B cell (primary cell): ENCODE measurements around the gene STXBP5L. TPM values are rescaled to one million over a fixed set of nuclear protein-coding genes. Genes with fewer than 3 reads are reported as not detected.
"Not testable (repeated sequence)": the region's sequence is repeated elsewhere in the genome, so short reads cannot be mapped to it uniquely, and the experiment has no call there.

Experiments used
- ATAC-seq: fragments of 200-7000 bp; cut with Tn5 transposase; one replicate; pipeline ENCODE4 v1.10.0; 2021; ENCODE audit warnings: low read depth, mild to moderate bottlenecking, moderate number of reproducible peaks, moderate library complexity
- CTCF ChIA-PET: fragments of 350-600 bp; sonication (Branson Sonifier 250); formaldehyde crosslinking; loops from one replicate; lab custom pipeline; 2021; ENCODE audit warnings: antibody characterized with exemption, inconsistent platforms; lab: Charles Lee
- POLR2A ChIA-PET: fragments of 350-600 bp; sonication (Branson Sonifier 250); formaldehyde crosslinking; loops from one replicate; lab custom pipeline; 2021; ENCODE audit warnings: antibody characterized with exemption; lab: Charles Lee
- DNase-seq: peaks from one replicate; pipeline ENCODE4 v3.0.0; 2013
- H2AFZ ChIP-seq: 2 replicates; pipeline ENCODE4 v1.6.1; 2012; ENCODE audit warnings: mild to moderate bottlenecking, low read depth, low read length; ENCODE audit not compliant: insufficient read depth, poor library complexity, severe bottlenecking
- H3K27ac ChIP-seq, 2 donors: 1 replicate in 1 of 2; 2 replicates in 1 of 2; pipeline ENCODE4 v1.5.1; 2012 to 2013; ENCODE audit warnings: low read length in 2 of 2, mild to moderate bottlenecking in 2 of 2, moderate library complexity in 1 of 2
- H3K27me3 ChIP-seq, 4 experiments: fragments of 200-600 bp in 1 of 4; sonication (generic) in 1 of 4; replicated peaks in 1 of 4; 1 replicate in 2 of 4; 2 replicates in 2 of 4; pipeline versions ENCODE4 v1.6.1 to v1.7.0; 2013 to 2016; ENCODE audit warnings: low read length in 3 of 4, mild to moderate bottlenecking in 2 of 4, mixed read lengths in 1 of 4, moderate library complexity in 1 of 4; ENCODE audit not compliant: insufficient read depth in 4 of 4, control insufficient read depth in 3 of 4; ENCODE audit errors: control extremely low read depth in 1 of 4
- H3K36me3 ChIP-seq, 2 experiments: replicated peaks in 1 of 2; 1 replicate in 1 of 2; 2 replicates in 1 of 2; pipeline versions ENCODE4 v1.6.1 to v1.7.1; 2013; ENCODE audit warnings: low read length in 1 of 2; ENCODE audit not compliant: insufficient read depth in 2 of 2, control insufficient read depth in 1 of 2; ENCODE audit errors: control extremely low read depth in 1 of 2, extremely low read depth in 1 of 2
- H3K4me1 ChIP-seq, 2 donors: fragments of 200-600 bp in 1 of 2; sonication (generic) in 1 of 2; 1 replicate in 1 of 2; 2 replicates in 1 of 2; pipeline versions ENCODE4 v1.5.1 to v1.6.1; 2013 to 2017; ENCODE audit warnings: low read length in 2 of 2; ENCODE audit not compliant: control insufficient read depth in 2 of 2, insufficient read depth in 2 of 2
- H3K4me2 ChIP-seq: replicated peaks from 2 replicates; pipeline ENCODE3; 2012; ENCODE audit warnings: mild to moderate bottlenecking, low read depth, low read length; ENCODE audit not compliant: poor library complexity, severe bottlenecking
- H3K4me3 ChIP-seq, 5 experiments: fragments of 200-600 bp in 1 of 5; sonication (generic) in 1 of 5; 1 replicate in 3 of 5; 2 replicates in 2 of 5; pipeline versions ENCODE4 v1.5.1 to v1.7.0; 2011 to 2016; ENCODE audit warnings: low read length in 4 of 5, mild to moderate bottlenecking in 4 of 5, low read depth in 2 of 5, control low read depth in 1 of 5, moderate library complexity in 1 of 5; ENCODE audit not compliant: insufficient read depth in 1 of 5; ENCODE audit errors: control extremely low read depth in 1 of 5, extremely low read depth in 1 of 5
- H3K79me2 ChIP-seq: fragments of 200-600 bp; sonication (generic); one replicate; pipeline ENCODE4 v1.6.0; 2016; ENCODE audit warnings: low read length; ENCODE audit not compliant: control insufficient read depth, insufficient read depth
- H3K9ac ChIP-seq: fragments of 200-600 bp; sonication (generic); 2 replicates; pipeline ENCODE4 v1.6.1; 2017; ENCODE audit warnings: mild to moderate bottlenecking, low read length, moderate library complexity
- H3K9me3 ChIP-seq, 3 donors: one replicate each; pipeline versions ENCODE4 v1.6.1 to v1.7.1; 2013; ENCODE audit warnings: low read length in 2 of 3; ENCODE audit not compliant: control insufficient read depth in 2 of 3, insufficient read depth in 1 of 3; ENCODE audit errors: control extremely low read depth in 1 of 3
- H4K20me1 ChIP-seq: 2 replicates; pipeline ENCODE4 v1.6.0; 2012; ENCODE audit warnings: mild to moderate bottlenecking, low read length; ENCODE audit not compliant: insufficient read depth, control insufficient read depth, poor library complexity, severe bottlenecking
- H3K27ac Mint-ChIP-seq: one replicate; pipeline ENCODE4 v1.8.0; 2021; ENCODE audit warnings: mixed read lengths
- H3K27me3 Mint-ChIP-seq: one replicate; pipeline ENCODE4 v1.8.0; 2021; ENCODE audit warnings: mixed read lengths
- H3K4me1 Mint-ChIP-seq: one replicate; pipeline ENCODE4 v1.8.0; 2021; ENCODE audit warnings: mixed read lengths
- H3K4me3 Mint-ChIP-seq: one replicate; pipeline ENCODE4 v1.8.0; 2021; ENCODE audit warnings: mixed read lengths
- H3K9me3 Mint-ChIP-seq: one replicate; pipeline ENCODE4 v1.8.0; 2022; ENCODE audit warnings: mixed read lengths; ENCODE audit not compliant: insufficient read depth
- CTCF ChIP-seq: fragments of 200-600 bp; IDR thresholded peaks from one replicate; pipeline ENCODE4 v1.8.0; 2022; ENCODE audit warnings: antibody characterized with exemption, mild to moderate bottlenecking
- EZH2 ChIP-seq: IDR thresholded peaks from 2 replicates; pipeline ENCODE4 v1.6.1; 2012; ENCODE audit warnings: borderline replicate concordance, low read depth, mild to moderate bottlenecking, moderate library complexity, low read length; ENCODE audit not compliant: insufficient read depth, poor library complexity, severe bottlenecking
- WGBS: methylation state at CpG from one replicate; pipeline ENCODE4 v1.1.5; 2013; ENCODE audit warnings: missing lambda C conversion rate; ENCODE audit not compliant: insufficient coverage; 5-methylcytosine and 5-hydroxymethylcytosine counted together
- intact Hi-C: fragments of 100-400 bp; cut with micrococcal nuclease; formaldehyde crosslinking; loops from one replicate; pipeline ENCODE4 v1.10.0; 2022
- polyA plus RNA-seq: library from polyadenylated mRNA; depleted of rRNA; stranded (reverse); fragments of >200 nt; gene quantifications from 2 replicates; pipeline ENCODE4 v1.2.3, GENCODE V29; 2012
- total RNA-seq, 2 donors: library from RNA; stranded (reverse); fragments of 120-200 nt in 1 of 2; gene quantifications; 1 replicate in 1 of 2; 2 replicates in 1 of 2; pipeline versions ENCODE4 v1.2.3 to v1.2.4, GENCODE V29; 2013 to 2022

STXBP5L gene
- total and polyA plus RNA-seq, 2 donors (not counting 1 experiment from before 2014, with no cell fraction given) = not detected

GRCh38 chr3:121096953-121097352 is 188.9 kb downstream of the STXBP5L start:
- Histone ChIP-seq H3K9ac (no peak overlapping the region), H3K4me1 (no peaks in the 10 kb centered on the region), H3K9me3 (peaks cover 0 to 11% (median 1%) of the 10 kb centered on the region in 3 donors), H3K4me2 (no peak overlapping the region), H3K27me3 (no peaks in the 10 kb centered on the region), H4K20me1 (no peaks in the 10 kb centered on the region), H3K27ac (no peak overlapping the region), H3K36me3 (no peaks in the 10 kb centered on the region), H2AFZ (no peak overlapping the region), H3K4me3 (no peak overlapping the region), H3K79me2 (no peaks in the 10 kb centered on the region)
- 61% methylated on average over 3 of the region's 4 CpGs for WGBS
- no peak overlapping the region for H3K27ac Mint-ChIP-seq
- ATAC-seq (no peak), DNase-seq (no peak)
- POLR2A ChIA-PET = no interaction called here
- intact Hi-C loops = no loop called here
- CTCF ChIA-PET = no interaction called here
- H3K27me3 Mint-ChIP-seq = no peaks in the 10 kb centered on the region
- no peak overlapping the region for H3K4me3 Mint-ChIP-seq
- no peaks in the 10 kb centered on the region for H3K9me3 Mint-ChIP-seq
- H3K4me1 Mint-ChIP-seq = no peaks in the 10 kb centered on the region
- no peak for TF ChIP-seq CTCF
- no peak for TF ChIP-seq EZH2

- H4K20me1 ChIP-seq, POLR2A ChIA-PET, H3K4me3 Mint-ChIP-seq, H3K4me2 ChIP-seq, H3K9me3 ChIP-seq, H2AFZ ChIP-seq, H3K27ac ChIP-seq, H3K79me2 ChIP-seq, H3K27me3 ChIP-seq, H3K4me1 ChIP-seq, H3K27me3 Mint-ChIP-seq, H3K27ac Mint-ChIP-seq, H3K9ac ChIP-seq, DNase-seq, H3K4me3 ChIP-seq, CTCF ChIA-PET, H3K9me3 Mint-ChIP-seq, H3K36me3 ChIP-seq, ATAC-seq, intact Hi-C loops, H3K4me1 Mint-ChIP-seq: not testable (repeated sequence)
- no CpG with 5 or more reads among the region's 2 CpGs for WGBS
Measured at GRCh38 chr3:121111086-121111485, 203.1 kb downstream of the STXBP5L start.
